GM12892 (cell line): Measurements from ENCODE around the gene TYMS.

Experiments
- POLR2A ChIP-seq: IDR thresholded peaks from 2 replicates; pipeline ENCODE4 v1.6.1; 2011; ENCODE audit warnings: low read depth, low read length, control low read depth
- POLR2AphosphoS5 ChIP-seq: IDR thresholded peaks from 2 replicates; pipeline ENCODE4 v1.6.1; 2011; ENCODE audit warnings: low read depth, low read length, control low read depth

- TF ChIP-seq POLR2A (no peak), POLR2AphosphoS5 (no peak)
These were observed 26.1 kb downstream of the TYMS start for GRCh38 chr18:683531-683930.
